Embryonic facial prominence (tissue), 1 donor: Measurements from ENCODE around the gene DLL3.

Experiments used
- DNase-seq: peaks from one replicate; pipeline ENCODE4 v3.0.0-alpha.2; 2016; ENCODE audit errors: extremely low spot score

Gene DLL3

DNA sequence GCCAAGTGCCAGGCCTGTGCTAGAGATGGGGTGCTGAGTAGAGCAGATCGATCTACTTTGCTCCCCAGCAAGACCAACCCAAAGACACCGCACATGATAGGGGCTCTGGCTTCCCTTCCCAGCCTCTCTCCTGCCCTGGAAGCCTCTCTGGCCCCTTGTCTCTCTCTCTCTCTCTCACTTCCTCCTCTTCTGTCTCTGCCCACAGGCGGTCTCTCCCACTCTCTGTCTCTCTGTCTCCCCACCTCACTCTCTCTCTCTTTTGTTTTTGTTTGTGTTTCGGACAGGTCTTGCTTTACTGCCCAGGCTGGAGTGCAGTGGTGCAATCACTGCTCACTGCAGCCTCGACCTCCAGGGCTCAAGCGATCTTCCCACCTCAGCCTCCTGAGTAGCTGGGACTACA lies 17.5 kb downstream of the DLL3 start:
- DNase-seq = no peak

DNA sequence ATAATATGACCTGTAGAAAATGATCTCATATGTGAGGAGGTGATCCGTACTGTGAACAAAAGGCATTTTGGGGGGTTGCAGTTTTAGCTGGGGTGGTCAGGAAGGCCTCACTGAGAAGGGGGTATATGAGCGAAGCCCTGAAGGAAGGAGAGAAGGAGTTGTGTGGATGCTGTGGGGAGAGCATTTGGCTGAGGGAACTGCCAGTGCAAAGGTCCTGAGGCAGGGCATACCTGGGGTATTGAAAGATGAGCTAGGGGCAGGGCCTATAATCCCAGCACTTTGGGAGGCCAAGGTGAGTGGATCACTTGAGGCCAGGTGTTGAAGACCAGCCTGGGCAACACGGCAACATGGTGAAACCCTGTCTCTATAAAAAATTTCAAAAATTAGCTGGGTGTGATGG lies 18.7 kb downstream of the DLL3 start:
- no peak for DNase-seq

DNA sequence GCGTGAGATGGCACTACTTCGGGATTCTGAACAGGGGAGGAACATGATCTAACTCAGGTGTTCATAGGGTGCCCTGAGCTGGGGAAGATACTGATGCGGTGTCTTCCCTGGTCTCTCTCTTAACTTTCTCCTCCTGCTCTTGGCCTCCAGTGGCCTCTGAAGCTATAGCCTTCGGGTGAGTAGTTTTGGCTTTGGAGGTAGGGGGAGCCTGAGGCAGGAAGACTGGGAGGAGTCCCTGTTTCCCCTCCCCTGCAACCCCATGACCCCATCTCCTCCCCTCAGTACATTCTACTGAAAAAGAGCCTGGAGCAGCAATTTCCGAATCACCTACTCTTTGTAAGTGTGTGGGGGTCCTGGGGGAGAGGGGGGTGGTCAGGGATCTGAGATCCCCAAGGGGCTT lies 19.7 kb downstream of the DLL3 start:
- DNase-seq = no peak

DNA sequence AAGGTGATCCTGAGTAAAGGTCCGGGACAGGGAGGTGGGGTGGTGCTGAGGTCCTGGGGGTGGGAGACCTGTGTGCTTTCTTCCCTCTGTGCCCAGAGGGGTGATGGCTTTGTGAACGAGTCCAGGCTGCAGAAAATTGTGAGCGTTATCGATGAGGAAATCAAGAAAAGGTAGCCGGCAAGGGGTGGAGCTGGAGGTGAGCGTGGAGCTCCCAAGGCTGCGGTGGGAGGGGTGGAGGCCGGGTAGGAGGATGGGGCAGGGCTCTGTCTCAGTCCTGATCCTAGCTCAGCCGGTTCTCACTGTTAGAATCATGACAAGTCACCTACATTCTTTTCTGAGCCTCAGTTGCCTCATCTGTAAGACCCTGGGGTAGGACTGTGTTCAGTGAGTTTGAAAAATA lies 20.2 kb downstream of the DLL3 start:
- DNase-seq = no peak

DNA sequence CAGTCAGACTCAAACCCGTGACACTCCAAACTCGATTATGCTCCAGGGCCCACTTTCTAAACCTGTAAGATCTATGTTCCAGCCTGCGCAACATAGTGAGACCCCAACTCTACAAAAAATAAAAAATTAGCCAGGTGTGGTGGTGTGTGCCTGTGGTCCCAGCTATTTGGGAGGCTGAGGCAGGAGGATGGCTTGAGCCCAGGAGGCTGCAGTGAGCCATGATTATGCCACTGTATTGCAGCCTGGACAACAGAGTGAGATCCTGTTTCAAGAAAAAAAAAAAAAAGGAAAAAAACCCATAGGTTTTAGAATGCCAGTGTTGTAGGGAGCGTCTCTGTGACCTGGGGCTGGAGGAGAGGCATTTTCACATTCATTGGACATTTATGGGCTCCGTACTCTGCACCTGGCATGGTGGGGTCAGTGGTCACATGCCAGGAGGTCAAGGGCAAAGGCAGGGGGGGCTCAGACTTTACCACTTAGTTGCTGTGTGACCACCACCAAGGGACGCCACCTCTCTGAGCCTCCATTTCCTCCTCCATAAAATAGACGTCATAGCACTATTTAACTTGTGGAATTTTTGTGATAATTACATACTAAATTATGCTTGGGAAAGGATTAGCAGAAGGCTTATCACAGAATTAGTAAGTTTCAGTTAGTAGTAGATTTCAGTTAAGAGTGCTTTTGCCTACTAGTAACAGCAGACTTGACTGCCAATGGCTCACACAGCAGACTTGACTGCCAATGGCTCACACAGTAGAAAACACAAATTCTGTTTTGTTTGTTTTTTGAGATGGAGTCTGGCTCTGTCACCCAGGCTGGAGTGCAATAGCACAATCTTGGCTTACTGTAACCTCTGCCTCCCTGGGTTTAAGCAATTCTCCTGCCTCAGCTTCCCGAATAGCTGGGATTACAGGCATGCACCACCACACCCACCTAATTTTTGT lies 22.1 kb downstream of the DLL3 start:
- no peak for DNase-seq

DNA sequence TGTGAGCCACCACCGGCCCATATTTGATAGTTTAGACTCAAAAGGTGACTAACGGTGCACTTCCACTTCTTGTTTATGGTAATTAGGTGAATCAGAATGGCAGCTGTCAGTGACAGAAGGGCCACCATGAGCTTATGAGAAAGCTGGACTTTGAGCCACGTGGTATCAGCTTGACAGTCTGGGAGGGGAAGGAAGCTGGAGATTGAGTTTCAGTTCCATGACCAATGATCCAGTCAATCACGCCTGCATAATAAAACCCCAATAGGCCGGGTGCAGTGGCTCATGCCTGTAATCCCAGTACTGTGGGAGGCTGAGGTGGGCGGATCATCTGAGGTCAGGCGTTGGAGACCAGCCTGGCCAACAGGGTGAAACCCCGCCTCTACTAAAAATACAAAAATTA lies 25.7 kb downstream of the DLL3 start:
- DNase-seq = no peak

DNA sequence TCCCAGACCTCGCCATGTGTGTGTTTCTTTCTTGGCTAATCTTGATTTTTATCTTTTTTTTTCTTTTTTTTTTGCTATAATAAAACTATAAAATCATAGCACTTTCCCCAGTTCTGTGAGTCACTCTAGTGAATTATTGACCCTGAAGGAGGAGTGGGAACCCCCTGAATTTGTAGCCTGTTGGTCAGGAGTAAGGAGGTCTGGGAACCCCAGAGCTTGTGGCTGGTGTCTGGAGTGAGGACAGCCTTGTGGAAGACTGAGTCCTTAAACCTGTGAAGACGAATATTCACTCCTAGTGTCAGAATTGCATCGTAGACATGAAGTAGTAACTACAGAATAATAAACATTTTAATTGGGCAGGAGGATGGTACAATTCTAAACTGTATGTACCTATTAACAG lies 26.5 kb downstream of the DLL3 start:
- DNase-seq = no peak

DNA sequence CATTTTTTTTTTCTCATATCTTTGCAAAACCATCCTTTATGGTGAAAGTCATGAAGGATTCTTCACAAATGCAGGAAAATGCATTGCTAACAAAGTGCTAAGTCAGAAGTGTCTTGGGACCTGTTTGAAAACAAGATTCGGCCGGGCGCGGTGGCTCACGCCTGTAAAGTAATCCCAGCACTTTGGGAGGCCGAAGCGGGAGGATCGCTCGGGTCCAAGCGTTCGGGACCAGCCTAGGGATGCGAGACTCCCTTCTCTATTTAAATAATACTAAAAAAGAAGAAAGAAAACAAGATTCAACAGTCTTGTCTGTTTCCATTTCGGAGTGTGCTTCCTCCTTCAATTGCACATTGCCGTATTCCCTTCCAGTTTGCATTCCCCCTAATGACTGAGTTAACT lies 33.1 kb downstream of the DLL3 start:
- no peak for DNase-seq

DNA sequence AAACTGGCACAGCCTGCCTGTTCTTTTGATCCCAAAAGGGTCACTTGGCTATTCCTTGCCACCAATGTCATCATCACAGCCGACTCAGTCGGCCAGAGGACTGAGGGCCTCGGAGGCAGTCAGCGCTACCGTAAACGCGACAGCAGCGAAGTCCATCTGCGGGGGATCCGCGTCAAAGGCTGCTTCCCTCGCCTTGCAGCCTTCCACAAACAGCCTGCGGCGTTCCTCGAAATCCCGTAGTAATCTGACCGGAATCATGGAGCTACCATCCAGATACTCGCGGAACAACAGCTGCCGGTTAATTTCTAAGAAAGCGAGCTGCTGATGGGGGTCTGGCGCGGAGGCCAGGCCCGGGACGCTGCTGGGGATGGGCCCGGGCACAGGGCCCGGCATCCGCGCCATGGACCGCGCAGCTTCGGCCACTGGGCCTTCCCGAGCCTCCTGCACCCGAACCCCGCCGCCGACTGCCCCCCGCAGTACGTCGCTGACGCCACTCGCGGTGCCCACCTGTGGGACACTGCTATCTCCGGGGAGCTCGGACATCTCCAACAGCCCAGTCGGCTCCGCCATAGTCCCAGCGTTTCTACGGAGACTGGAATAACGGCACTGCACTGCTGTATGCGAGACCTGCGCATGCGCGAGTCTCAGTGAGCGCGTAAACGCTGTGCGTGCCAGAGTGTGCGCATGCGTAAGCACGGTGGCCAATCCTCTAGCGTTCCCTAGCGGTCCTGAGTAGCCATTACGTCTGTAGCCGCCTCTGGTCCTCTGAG lies 33.7 kb downstream of the DLL3 start, which contains the start of gene EID2B:
Gene EID2B (minus strand): TSS at position 620 of the 770 bp plus-strand sequence. CDS start 50 bp downstream, at position 570.
- DNase-seq = peak; percentile 92

DNA sequence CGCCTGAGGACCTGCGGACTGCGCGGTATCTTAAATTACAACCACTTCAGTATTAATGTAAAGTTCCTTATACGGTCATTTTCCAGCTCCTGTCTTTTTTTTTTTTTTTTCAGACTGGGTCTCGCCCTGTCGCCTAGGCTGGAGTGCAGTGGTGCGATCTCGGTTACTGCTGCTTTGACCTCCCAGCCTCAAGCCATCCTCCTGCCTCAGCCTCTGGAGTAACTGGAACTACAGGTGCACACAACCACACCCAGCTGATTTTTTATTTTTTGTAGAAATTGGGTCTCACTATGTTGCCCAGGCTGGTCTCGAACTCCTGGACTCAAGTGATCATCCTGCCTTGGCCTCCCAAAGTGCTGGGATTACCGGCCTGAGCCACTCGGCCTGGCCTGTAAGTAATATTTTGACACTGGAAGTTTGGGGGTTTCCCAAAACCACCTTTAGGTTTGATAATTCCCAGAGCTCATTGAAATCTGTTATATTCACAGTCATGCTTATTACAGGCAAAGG lies 34.3 kb downstream of the DLL3 start:
- DNase-seq = no peak

DNA sequence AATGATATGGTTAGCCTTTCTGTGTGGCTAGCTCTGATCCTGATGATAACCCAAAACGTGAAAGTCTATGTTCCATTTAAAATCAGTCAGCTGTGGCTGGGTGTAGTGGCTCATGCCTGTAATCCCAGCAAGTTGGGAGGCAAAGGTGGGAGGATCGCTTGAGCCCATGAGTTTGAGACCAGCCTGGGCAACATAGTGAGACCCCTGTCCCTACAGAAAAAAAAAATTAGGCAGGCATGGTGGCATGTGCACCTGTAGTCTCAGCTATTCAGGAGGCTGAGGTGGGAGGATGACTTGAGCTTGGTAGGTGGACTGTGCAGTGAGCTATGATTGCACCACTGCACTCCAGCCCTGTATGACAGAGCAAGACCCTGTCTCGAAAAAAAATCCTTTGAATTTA lies 35.0 kb downstream of the DLL3 start:
- DNase-seq = no peak

DNA sequence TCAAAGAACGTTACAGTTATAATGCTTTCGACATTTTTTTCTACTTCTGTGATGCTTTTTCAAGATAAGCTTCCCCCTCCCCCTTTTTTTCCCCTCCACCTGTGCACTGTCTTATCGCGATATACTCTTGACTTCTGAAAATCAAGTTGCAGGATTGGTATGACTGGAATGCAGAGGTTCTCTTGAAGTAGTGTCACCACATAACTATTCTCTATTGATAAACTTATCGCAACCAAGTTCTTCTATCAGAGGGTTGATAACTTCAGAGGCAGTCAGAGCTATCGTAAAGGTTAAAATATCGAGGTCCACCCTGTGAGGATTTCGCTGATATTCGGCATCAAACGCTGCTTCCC lies 40.4 kb downstream of the DLL3 start:
- no peak for DNase-seq

DNA sequence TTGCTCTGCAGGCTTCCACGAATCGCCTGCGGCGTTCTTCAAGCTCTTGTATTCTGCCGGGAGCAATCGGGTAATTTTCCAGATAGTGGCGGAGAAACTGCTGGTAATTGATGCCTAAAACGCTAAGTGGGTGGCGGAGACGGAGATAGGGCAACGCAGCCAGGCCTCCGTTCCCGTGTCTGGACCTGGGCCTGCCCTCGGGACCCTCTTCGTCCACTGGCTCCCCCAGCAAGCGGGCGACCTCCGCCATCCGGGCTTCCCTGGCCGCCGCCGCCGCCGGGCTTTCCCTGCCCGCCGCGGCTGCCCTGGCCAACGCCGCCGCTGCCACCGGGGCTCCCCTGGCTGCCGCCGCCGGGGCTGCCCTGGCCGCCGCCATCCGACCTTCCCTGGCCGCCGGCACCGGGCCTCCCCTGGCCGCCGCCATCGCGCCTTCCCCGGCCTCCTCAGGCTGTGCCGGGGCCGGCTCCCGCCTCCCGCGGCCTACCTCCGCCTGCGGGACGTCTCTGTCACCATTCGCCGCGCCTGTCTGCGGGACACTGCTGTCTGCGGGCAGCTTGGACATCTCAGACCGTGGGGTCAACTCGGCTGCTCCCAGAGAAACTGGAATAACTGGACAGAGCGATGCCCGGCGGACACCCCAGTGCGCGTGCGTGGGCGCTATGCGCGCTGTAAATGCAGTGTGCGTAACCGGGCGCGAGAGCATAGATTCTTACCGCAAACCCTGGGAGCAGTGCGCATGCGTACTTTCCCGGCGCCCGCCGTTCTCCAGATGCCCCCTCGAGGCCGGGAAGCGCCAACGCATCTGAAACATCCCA lies 41.0 kb downstream of the DLL3 start, which contains the start of gene EID2:
Gene EID2 (minus strand): TSS at position 644 of the 815 bp plus-strand sequence. CDS start 82 bp downstream, at position 562.
- peak; percentile 92 for DNase-seq

DNA sequence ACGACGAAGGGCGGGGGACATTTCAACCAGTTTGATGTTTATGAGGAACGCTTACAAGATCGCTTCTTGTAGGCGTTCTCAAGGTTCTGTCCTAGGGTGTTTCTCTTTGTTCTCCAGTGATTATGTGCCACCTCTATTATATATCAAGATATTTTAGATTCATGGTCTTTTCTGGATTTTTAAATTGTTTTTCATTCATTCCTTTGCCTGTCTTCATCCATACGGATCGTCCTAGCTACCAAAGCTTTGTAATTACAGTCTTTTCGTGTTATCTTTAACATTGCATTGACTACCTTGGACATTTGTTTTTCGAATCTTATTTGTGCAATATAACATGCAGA lies 41.6 kb downstream of the DLL3 start:
- no peak for DNase-seq

DNA sequence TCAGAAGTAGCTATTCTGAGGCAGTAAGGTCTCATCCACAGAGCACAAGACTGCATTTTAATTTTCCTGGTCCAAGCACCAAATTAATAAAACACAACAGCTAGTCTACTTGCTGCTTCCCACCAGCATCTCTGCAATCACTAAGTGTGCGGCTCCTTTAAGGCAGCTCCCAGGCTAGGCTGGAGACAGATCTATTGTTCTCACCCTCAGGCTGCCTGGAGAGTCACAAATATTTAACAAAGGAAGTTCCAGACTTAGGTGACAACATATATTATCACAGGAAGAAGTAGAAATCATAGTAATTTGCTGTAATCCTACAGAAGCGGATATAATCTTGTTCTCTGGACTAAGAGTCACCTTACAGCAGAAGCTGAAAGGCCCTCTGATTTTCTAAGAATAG lies 43.5 kb downstream of the DLL3 start:
- DNase-seq = no peak

DNA sequence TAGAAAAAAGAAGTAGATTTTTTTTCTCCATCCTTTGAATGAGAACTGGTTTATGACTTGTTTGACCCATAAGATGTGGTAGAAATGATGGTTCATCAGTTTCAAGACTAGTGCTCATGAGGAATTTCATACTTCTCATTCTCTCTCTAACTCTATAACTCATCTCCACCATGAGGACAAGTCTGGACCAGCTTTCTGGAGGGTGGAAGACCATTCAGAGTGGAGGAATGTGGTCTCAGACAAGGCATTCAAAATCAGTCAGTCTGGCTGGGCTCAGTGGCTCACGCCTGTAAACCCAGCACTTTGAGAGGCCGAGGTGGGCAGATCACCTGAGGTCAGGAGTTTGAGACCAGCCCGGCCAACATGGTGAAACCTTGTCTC lies 44.7 kb downstream of the DLL3 start:
- DNase-seq = no peak

DNA sequence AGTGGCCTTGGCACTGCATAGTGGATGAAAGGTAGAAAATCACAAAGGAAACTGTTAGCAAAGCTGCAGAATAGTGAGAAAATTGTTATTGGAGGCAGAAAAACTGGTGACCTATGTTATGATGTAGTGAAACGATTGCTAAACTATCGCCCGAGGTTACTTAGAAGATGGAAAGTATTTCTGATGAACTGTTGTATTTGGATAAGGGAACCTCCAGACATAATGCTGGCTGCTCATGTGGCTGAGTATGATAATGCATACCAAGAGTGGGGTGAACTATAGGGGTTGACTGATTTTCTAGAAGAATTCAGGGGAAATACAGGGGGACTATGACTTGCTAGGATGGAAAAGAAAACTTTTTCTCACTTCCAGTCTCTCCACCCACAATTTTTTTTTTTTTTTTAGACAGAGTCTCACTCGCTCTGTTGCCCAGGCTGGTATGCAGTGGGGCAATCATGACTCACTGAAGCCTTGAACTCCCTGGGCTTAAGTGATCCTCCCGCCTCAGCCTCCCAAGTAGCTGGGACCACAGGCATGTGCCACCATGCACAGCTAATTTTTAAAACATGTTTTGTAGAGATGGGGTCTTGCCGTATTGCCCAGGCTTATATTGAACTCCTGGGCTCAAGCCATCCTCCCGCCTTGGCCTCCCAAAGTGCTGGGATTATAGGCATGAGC lies 45.6 kb downstream of the DLL3 start:
- no peak for DNase-seq

DNA sequence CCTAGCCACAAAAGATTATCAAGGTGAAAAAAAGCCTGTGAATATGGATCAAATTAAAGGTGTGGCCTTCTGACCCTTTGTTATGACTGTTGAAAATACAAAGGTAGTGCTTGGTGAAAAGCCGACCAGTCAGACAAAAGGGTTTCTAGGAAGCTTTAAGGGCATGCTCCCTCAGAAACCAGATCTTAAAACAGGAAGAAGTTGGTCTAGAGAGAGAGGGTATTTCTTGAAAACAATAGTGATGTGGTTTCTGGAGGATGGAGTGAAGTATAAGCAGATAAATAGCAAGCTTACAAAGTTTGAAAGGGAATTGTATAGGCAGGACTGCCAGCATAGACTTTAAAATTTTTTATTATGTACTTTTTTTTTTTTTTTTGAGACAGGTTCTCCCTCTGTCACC lies 46.2 kb downstream of the DLL3 start:
- no peak for DNase-seq

DNA sequence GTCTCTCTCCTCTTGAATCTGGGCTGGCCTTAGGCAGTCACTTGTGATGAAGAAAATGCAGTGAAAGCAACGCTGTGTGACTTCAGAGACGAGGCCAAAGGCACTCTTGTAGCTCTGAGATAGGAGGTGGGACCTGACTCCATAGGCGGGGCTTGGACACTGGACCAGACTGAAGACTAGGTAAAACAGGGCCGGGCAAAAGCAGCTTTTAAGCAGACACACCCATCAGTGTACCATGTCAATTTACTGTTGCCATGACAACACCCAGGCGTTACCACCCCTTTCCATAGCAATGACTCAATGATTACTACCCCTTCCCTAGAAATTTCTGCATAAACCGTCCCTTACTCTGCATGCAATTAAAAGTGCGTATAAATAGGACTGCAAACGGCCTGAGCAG lies 47.9 kb downstream of the DLL3 start:
- no peak for DNase-seq

DNA sequence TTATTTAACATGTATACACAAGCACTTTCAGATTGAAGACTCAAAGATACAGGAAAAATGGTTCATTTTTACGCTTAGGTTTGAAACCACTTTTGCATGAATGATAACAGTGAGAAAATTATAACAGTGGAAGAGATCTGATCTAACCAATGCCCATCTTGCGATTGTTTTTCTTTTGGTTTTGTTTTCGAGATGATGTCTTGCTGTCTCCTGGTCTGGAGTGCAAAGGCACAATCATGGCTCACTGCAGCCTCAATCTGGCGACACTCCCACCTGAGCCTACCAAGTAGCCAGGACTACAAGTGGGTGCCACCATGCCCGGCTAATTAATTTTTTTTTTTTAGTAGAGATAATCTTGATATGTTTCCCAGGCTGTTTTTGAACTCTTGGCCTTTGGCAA lies 51.5 kb downstream of the DLL3 start:
- no peak for DNase-seq

DNA sequence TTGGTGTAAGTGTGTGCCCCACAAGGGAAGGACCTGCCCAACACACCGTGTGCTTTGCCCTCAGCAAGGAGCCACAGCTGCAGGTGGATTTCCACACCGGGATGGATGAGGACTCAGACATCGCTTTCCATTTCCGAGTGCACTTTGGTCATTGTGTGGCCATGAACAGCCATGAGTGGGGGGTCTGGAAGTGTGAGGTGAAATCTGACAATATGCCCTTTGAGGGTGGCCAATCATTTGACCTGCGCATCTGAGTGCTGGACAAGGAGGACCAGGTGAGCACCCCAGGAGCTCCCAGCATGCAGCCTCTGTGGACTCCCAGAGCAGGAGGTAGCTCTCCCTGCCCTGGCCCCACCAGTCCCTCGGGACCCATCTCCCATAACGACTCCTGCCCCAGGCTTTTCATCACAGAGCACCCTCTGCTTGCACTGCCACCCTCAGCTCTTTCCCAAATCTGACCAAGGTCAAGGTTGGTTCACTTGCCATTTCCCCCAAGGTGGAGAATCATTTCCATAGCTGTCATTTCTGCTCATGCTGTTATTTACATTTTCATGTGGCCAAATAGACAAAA lies 54.4 kb downstream of the DLL3 start:
- DNase-seq = no peak
